Spleen (tissue), 11 donors: ENCODE results near the gene TMEM218. TPM values are rescaled to one million over a fixed set of nuclear protein-coding genes. Genes with fewer than 3 reads are reported as not detected.
A peak's percentile ranks its signal among the peaks of the same experiment; 100 is the strongest.

ENCODE experiments used
- DNase-seq: peaks from one replicate; pipeline ENCODE4 v3.0.0-alpha.2; 2020
- H3K27ac ChIP-seq, 8 donors: fragments of 200-600 bp; sonication (generic) in 7 of 8; 1 replicate in 4 of 8; 2 replicates in 4 of 8; pipeline versions ENCODE4 v1.5.0 to v1.8.0; 2016 to 2021; ENCODE audit warnings: inconsistent platforms in 4 of 8, mild to moderate bottlenecking in 4 of 8, moderate library complexity in 1 of 8
- H3K27me3 ChIP-seq, 7 donors: fragments of 200-600 bp; sonication (generic) in 6 of 7; replicated peaks in 1 of 7; 1 replicate in 4 of 7; 2 replicates in 3 of 7; pipeline versions ENCODE4 v1.5.0 to v1.8.0; 2016 to 2021; ENCODE audit warnings: inconsistent platforms in 3 of 7, mild to moderate bottlenecking in 1 of 7
- H3K36me3 ChIP-seq, 6 donors: fragments of 200-600 bp; sonication (generic) in 5 of 6; 1 replicate in 4 of 6; 2 replicates in 2 of 6; pipeline versions ENCODE4 v1.5.0 to v1.8.0; 2016 to 2021; ENCODE audit warnings: inconsistent platforms in 2 of 6
- H3K4me1 ChIP-seq, 6 donors: fragments of 200-600 bp; sonication (generic) in 5 of 6; 1 replicate in 3 of 6; 2 replicates in 3 of 6; pipeline versions ENCODE4 v1.5.0 to v1.8.0; 2016 to 2021; ENCODE audit warnings: inconsistent platforms in 3 of 6
- H3K4me3 ChIP-seq, 8 donors: fragments of 200-600 bp; sonication (generic) in 7 of 8; 1 replicate in 4 of 8; 2 replicates in 4 of 8; pipeline versions ENCODE4 v1.5.0 to v1.8.0; 2016 to 2021; ENCODE audit warnings: inconsistent platforms in 4 of 8, mild to moderate bottlenecking in 4 of 8, moderate library complexity in 2 of 8
- H3K9me3 ChIP-seq, 8 donors: fragments of 200-600 bp; sonication (generic) in 7 of 8; 1 replicate in 4 of 8; 2 replicates in 4 of 8; pipeline versions ENCODE4 v1.5.0 to v1.8.0; 2016 to 2021; ENCODE audit warnings: inconsistent platforms in 4 of 8
- POLR2A ChIP-seq, 3 donors: fragments of 450-650 bp; IDR thresholded peaks; one replicate each; pipeline ENCODE4 v1.5.1; 2017; ENCODE audit warnings: antibody characterized with exemption in 3 of 3, mild to moderate bottlenecking in 1 of 3
- POLR2AphosphoS5 ChIP-seq, 3 donors: sonication (generic); formaldehyde crosslinking; IDR thresholded peaks; one replicate each; pipeline ENCODE4 v1.5.1; 2017; ENCODE audit warnings: antibody characterized with exemption in 3 of 3
- WGBS, 5 donors: extraction: QIAGEN DNeasy Blood & Tissue Kit in 3 of 5; methylation state at CpG; one replicate each; pipeline versions ENCODE4 v1.1.5 to v1.1.7; 2013 to 2018; 5-methylcytosine and 5-hydroxymethylcytosine counted together
- intact Hi-C: fragments of 100-400 bp; cut with DNase I; formaldehyde crosslinking; loops from one replicate; pipeline ENCODE4 v1.15.0; 2023; ENCODE audit warnings: low total_unique reads
- polyA plus RNA-seq, 3 donors: library from polyadenylated mRNA; stranded (reverse); fragments of 200-250 nt; gene quantifications; one replicate each; pipeline ENCODE4 v1.2.1, GENCODE V29; 2013
- total RNA-seq, 7 donors: library from RNA; depleted of rRNA in 3 of 7; stranded (reverse); fragments of >200 nt in 3 of 7; fragmentation: NEBNext Ultra II Directional in 4 of 7; extraction: Animal tissue kit (Norgen Biotek cat#: 25700) in 4 of 7; gene quantifications; one replicate each; pipeline versions ENCODE4 v1.1.0 to v1.2.1, GENCODE V29; 2016 to 2021
- TF ChIP-seq, protein P1 (sequence below), 11 experiments: fragments of 200-600 bp in 7 of 11; fragments of 450-650 bp in 4 of 11; sonication (generic) in 4 of 11; IDR thresholded peaks in 8 of 11; conservative IDR thresholded peaks in 3 of 11; 1 replicate in 7 of 11; 2 replicates in 4 of 11; pipeline versions ENCODE4 v1.4.0 to v1.8.0; 2016 to 2021; ENCODE audit warnings: antibody characterized with exemption in 11 of 11, inconsistent platforms in 4 of 11, mild to moderate bottlenecking in 1 of 11
- donor health status: healthy with polysubstance abuse.
- donor health status: DM: no; HTN: no; CAD: no; lungs with moderate emphysema.
- donor health status: DM: no; HTN: no; CAD: no.
- donor health status: Bipolar disorder and iron deficiency.
- donor health status: healthy.
- donor health status: DM: no; HTN: no; CAD: no.
- donor health status: DM: yes; HTN: yes; CAD: no.

TMEM218 gene
- total and polyA plus RNA-seq, 10 donors = 12.0 to 34.7 (median 20.7) TPM

DNA sequence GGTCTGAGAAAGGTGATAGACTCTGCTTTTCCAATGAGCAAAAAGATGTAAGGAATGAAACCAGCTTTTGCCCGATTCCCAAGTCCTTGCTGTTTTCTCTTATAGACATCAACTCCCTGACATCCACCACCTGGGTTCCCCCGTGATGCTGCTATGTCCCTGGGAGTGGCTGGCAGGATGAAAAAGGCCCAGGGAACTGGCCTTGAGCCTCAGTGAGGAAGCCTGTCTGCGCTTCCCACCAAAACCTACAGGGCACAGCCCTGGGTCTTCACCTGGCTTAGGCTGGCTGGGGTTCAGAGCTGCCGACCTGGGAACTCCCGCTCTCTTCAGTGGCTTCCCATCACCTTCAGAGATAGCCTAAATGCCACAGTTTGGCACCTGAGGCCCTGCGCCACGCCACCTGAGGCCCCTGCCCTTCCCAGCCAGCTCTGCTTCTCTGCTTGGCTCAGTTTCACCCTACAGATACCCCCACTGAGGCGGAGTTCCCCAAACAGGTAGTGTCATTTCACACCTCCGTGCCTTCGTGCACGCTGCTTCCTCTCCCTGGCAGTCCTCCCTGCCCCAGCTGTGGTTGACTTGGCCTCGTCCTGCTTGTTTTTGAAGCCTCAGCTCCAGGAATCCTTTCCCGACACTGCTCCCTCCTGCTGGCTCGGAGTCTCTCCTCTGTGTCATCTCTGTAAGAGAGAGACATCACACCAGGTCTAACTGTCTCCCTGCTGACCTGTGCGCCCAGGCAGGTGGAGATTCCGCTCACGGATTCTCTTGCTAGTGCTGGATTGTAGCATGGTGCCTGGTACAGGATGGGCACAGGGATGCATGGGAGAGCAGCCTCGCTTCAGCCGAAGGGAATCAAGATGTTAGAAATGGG is 37.6 kb downstream of the TMEM218 start:
- WGBS, 5 donors = 79 to 86% (median 84%) methylated on average over 19 of the region's 19 CpGs
- TF ChIP-seq, protein P1, sequence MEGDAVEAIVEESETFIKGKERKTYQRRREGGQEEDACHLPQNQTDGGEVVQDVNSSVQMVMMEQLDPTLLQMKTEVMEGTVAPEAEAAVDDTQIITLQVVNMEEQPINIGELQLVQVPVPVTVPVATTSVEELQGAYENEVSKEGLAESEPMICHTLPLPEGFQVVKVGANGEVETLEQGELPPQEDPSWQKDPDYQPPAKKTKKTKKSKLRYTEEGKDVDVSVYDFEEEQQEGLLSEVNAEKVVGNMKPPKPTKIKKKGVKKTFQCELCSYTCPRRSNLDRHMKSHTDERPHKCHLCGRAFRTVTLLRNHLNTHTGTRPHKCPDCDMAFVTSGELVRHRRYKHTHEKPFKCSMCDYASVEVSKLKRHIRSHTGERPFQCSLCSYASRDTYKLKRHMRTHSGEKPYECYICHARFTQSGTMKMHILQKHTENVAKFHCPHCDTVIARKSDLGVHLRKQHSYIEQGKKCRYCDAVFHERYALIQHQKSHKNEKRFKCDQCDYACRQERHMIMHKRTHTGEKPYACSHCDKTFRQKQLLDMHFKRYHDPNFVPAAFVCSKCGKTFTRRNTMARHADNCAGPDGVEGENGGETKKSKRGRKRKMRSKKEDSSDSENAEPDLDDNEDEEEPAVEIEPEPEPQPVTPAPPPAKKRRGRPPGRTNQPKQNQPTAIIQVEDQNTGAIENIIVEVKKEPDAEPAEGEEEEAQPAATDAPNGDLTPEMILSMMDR (IDR thresholded peaks at IDR 0.05 in 8 of 11, conservative IDR thresholded peaks at IDR 0.05 in 3 of 11) = no peak
- peak in 1 of 3 donors; percentile 49 for TF ChIP-seq POLR2AphosphoS5 (IDR thresholded peaks at IDR 0.05)
- TF ChIP-seq POLR2A (IDR thresholded peaks at IDR 0.05) = no peak
- no peaks in the 10 kb centered on the region for H3K9me3 ChIP-seq
- peak overlapping the region in 3 of 8 donors; percentile 86 to 90 (median 89) for H3K27ac ChIP-seq
- H3K4me1 ChIP-seq = peaks cover 24 to 86% (median 64%) of the 10 kb centered on the region in 6 donors
- H3K36me3 ChIP-seq = peaks cover 0 to 17% (median 0%) of the 10 kb centered on the region in 6 donors
- no peak overlapping the region for H3K4me3 ChIP-seq
- peak; percentile 76 for DNase-seq
- intact Hi-C loops = no loop called here
- no peaks in the 10 kb centered on the region for H3K27me3 ChIP-seq

DNA sequence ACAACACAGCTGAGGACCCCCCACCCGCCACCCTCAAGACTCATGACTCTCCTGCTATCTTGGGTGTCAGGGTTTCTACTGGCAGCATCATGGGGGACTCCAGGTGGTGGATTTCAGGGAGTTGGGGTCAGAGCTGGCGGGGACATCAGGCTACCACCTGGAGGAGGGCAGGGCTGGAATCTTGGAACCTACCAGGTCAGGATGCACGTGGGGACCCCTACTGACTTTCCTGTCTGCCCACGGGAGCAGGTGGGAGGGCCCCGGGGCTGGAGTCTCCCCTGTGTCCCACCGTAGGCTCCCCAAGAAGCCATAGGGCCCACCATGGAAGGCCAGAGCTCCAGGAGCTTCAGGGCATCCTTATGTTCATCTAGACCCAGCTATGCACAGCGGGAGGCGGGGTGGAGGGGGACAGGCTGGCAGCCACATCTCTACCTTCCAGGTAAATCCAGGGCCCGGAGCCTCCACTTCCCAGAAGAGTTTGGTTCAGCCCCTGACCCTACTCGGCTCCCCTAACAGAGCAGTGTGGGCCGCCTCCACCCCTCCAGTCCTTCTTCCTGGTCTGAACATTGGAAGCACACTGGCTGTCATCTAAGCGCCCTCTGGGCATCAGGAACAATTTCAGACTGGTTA is 38.4 kb downstream of the TMEM218 start:
- peak; percentile 70 for DNase-seq
- H3K4me1 ChIP-seq = peaks cover 24 to 94% (median 66%) of the 10 kb centered on the region in 6 donors
- intact Hi-C loops = no loop called here
- no peaks in the 10 kb centered on the region for H3K9me3 ChIP-seq
- no peak overlapping the region for H3K4me3 ChIP-seq
- H3K36me3 ChIP-seq = peaks cover 0 to 13% (median 0%) of the 10 kb centered on the region in 6 donors
- H3K27ac ChIP-seq = peak overlapping the region in 6 of 8 donors; percentile 71 to 90 (median 84)
- H3K27me3 ChIP-seq = no peaks in the 10 kb centered on the region
- 88 to 96% (median 89%) methylated on average over 8 to 12 of the region's 12 CpGs for WGBS, 5 donors
- no peak for TF ChIP-seq POLR2A (IDR thresholded peaks at IDR 0.05)
- TF ChIP-seq, protein P1 (IDR thresholded peaks at IDR 0.05 in 8 of 11, conservative IDR thresholded peaks at IDR 0.05 in 3 of 11) = no peak
- no peak for TF ChIP-seq POLR2AphosphoS5 (IDR thresholded peaks at IDR 0.05)

GRCh38 chr11:125072218-125072960 is 39.0 kb downstream of the TMEM218 start:
- Histone ChIP-seq H3K36me3 (peaks cover 0 to 9% (median 0%) of the 10 kb centered on the region in 6 donors), H3K4me3 (peak overlapping the region in 1 of 8 donors; percentile 9), H3K27me3 (no peaks in the 10 kb centered on the region), H3K4me1 (peaks cover 24 to 96% (median 66%) of the 10 kb centered on the region in 6 donors), H3K9me3 (no peaks in the 10 kb centered on the region), H3K27ac (peak overlapping the region in 7 of 8 donors; percentile 54 to 90 (median 82))
- peak; percentile 84 for DNase-seq
- 70 to 78% (median 75%) methylated on average over 12 of the region's 12 CpGs for WGBS, 5 donors
- peak; percentile 53 to 62 (median 61) for TF ChIP-seq POLR2AphosphoS5 (IDR thresholded peaks at IDR 0.05)
- TF ChIP-seq POLR2A (IDR thresholded peaks at IDR 0.05) = no peak
- intact Hi-C loops = no loop called here

GRCh38 chr11:125071846-125072217 is 39.6 kb downstream of the TMEM218 start:
- DNase-seq = peak; percentile 72
- intact Hi-C loops = no loop called here
- Histone ChIP-seq H3K4me3 (no peak overlapping the region), H3K27ac (peak overlapping the region in 7 of 8 donors; percentile 54 to 90 (median 82)), H3K4me1 (peaks cover 24 to 94% (median 66%) of the 10 kb centered on the region in 6 donors), H3K36me3 (peaks cover 0 to 4% (median 0%) of the 10 kb centered on the region in 6 donors), H3K9me3 (no peaks in the 10 kb centered on the region), H3K27me3 (no peaks in the 10 kb centered on the region)
- TF ChIP-seq POLR2AphosphoS5 (IDR thresholded peaks at IDR 0.05) = no peak
- no peak for TF ChIP-seq POLR2A (IDR thresholded peaks at IDR 0.05)
- TF ChIP-seq, protein P1 (IDR thresholded peaks at IDR 0.05 in 8 of 11, conservative IDR thresholded peaks at IDR 0.05 in 3 of 11) = no peak
- WGBS, 5 donors = 74 to 91% (median 80%) methylated on average over 6 of the region's 6 CpGs
